Fibroblast of skin of scalp (primary cell): Measurements from ENCODE around the gene PTGER2. TPM values are rescaled to one million over a fixed set of nuclear protein-coding genes. Genes with fewer than 3 reads are reported as not detected.
A peak's percentile ranks its signal among the peaks of the same experiment; 100 is the strongest.

Experiments used
- DNase-seq: peaks from one replicate; pipeline ENCODE4 v3.0.0-alpha.2; 2013
- polyA plus RNA-seq, 2 experiments: library from polyadenylated mRNA; unstranded; fragments of 120-200 nt; gene quantifications; one replicate each; pipeline ENCODE4 v1.2.1, GENCODE V29; 2013; ENCODE audit not compliant: insufficient read length in 2 of 2

The PTGER2 gene, protein sequence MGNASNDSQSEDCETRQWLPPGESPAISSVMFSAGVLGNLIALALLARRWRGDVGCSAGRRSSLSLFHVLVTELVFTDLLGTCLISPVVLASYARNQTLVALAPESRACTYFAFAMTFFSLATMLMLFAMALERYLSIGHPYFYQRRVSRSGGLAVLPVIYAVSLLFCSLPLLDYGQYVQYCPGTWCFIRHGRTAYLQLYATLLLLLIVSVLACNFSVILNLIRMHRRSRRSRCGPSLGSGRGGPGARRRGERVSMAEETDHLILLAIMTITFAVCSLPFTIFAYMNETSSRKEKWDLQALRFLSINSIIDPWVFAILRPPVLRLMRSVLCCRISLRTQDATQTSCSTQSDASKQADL
- 0.98 TPM for polyA plus RNA-seq (2013, experiment 1 of 2; ENCODE audit: insufficient read length)
- polyA plus RNA-seq (2013, experiment 2 of 2; ENCODE audit: insufficient read length), result 0.79 TPM

DNA sequence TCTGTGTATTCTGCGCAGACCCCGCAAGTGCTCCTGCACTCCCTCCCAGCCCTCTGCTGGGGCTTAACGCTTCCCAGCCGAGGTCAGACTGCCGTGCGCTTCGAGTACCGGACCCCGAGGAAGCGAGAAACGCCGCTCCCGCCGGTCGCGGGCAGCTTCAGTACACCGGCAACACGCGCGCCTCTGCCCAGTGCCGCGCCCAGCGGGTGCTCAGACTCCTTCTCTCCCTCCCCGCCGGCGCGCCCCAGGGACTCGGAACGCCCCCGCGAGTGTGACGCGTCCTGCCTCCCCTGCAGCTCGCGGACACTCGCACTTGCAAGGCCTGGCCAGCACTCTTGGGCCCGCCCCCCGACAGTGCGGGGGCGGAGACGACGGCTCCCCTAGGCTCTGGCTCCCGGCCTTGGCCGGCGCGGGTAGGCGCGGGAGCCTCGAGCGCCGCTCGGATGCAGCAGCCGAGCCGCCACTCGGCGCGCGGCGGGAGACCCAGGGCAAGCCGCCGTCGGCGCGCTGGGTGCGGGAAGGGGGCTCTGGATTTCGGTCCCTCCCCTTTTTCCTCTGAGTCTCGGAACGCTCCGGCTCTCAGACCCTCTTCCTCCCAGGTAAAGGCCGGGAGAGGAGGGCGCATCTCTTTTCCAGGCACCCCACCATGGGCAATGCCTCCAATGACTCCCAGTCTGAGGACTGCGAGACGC is at the start of gene PTGER2:
TSS of gene PTGER2 (plus strand) at position 410 of the 692 bp plus-strand sequence. CDS start at position 647, 237 bp downstream.
- peak; percentile 77 for DNase-seq

- DNase-seq, result no peak
These were observed 48.9 kb upstream of the PTGER2 start for GRCh38 chr14:52265253-52265652.

- DNase-seq, result peak; percentile 86
These were observed 47.9 kb upstream of the PTGER2 start for GRCh38 chr14:52266179-52266578.

DNA sequence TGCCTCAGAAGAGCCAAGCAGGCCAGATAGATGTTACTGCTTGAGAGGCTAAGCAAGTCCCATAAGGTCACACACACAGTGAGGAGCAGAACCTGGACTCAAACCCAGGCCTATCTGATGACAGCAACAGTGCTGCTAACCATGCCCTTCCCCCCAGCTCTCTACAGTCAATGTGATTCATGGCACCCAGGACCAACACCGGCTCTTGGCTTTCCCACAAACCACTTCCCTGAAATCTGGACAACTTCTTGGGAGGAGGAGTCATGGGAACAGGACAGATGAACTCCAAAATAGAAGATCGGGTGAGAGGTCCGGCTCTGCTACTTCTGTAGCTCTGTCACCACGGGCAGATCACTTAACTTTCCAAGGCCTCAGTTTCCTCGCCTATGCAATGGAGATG is 47.3 kb upstream of the PTGER2 start:
- DNase-seq, result peak; percentile 56

GRCh38 chr14:52267501-52268278 is 46.4 kb upstream of the PTGER2 start, which contains the start of gene PTGDR:
PTGDR (plus strand) TSS chr14:52267698; CDS start chr14:52267815, 117 bp downstream.
- DNase-seq, result no peak

DNA sequence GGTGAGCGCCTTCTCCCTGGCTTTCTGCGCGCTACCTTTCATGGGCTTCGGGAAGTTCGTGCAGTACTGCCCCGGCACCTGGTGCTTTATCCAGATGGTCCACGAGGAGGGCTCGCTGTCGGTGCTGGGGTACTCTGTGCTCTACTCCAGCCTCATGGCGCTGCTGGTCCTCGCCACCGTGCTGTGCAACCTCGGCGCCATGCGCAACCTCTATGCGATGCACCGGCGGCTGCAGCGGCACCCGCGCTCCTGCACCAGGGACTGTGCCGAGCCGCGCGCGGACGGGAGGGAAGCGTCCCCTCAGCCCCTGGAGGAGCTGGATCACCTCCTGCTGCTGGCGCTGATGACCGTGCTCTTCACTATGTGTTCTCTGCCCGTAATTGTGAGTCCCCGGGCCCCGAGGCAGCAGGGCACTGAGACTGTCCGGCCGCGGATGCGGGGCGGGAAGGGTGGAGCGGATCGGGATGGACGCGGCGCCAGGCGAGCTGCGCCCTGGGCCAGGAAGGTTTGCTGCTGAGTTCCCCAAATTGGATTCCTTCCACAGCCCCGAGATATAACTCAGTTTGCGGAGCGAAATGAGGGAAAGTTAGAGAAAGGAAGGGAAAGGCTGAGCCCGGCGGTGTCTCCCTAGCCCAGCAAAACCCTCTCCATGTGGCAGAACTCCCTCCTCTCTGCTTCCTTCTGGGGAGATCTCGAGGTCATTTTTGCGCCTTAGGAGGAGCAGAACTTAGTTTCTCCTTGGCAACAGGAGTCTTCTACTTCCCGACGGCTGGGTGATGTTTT is 45.6 kb upstream of the PTGER2 start:
- DNase-seq, result no peak

DNA sequence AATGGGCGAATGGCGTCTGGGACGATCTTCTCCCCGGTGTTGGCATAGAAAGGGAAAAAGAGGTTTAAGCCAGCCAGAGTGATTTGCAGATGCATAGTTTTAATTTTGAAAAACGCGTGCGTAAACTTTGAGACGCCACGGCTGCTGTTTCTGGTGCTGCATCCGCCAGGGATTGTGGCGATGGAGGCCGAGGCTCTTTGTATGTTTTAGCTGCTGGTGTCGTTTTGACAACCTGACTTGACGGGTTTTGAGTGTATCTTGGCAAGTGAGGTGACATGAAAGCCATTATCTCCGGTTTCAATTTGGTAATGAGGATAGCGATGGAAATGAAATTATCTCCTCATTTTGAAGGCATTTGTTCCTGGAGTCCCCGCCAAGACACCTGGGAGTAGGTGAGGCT is 45.0 kb upstream of the PTGER2 start:
- no peak for DNase-seq

DNA sequence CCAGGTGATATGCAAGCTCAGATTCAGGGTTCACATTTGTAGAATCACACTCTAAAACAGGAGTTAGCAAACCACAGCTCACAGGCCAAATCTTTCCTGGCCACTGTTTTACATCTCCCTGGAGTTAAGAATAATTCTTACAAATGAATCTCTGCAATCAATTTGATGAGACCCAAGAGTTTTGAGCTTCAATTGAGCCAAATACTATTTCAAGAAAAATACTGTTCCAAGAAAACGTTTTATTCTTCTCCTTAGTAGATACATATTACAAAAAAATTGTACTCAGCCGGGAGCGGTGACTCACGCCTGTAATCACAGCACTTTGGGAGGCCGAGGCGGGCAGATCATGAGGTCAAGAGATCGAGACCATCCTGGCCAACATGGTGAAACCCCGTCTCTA is 44.1 kb upstream of the PTGER2 start:
- DNase-seq, result no peak

DNA sequence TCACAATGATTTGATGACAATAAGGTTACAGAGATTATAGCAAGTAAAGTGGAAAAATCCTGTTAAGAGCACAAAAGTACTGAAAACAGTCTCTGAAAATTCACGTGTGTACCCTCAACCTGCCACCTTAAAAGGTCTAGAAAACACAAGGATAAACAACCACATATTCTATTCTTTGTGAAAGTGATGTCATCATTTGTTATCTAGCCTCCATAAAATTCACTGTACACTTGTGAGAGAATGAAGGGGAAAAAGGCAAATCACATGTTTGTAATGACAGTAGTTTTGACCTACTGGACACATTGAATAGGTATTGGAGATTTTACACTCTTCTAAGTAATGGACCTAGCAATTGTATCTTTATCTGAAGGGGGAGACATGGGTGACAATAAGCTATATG is 42.6 kb upstream of the PTGER2 start:
- DNase-seq, result no peak

DNA sequence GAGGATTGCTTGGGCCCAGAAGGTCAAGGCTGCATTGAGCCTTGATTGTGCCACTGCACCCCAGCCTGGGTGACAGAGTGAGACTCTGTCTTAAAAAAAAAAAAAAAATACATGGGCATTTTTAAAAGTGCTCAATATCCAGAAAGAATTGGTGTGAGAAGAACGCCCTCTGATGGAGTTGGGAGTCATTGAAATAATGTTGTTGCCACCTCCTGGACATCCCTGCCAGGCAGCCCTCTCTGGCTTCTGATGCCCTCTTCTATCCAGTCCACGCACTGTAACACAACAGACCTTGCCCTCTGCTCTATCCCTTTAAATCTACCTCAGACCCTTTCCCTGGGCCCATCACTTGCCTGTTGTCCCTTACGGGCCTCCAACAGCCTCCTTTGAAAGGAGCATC is 41.7 kb upstream of the PTGER2 start:
- peak; percentile 31 for DNase-seq

- no peak for DNase-seq
These were observed 38.7 kb upstream of the PTGER2 start for GRCh38 chr14:52275372-52275771.

GRCh38 chr14:52277552-52277951 is 36.6 kb upstream of the PTGER2 start:
- DNase-seq, result no peak

GRCh38 chr14:52279408-52279807 is 34.7 kb upstream of the PTGER2 start:
- DNase-seq, result no peak

DNA sequence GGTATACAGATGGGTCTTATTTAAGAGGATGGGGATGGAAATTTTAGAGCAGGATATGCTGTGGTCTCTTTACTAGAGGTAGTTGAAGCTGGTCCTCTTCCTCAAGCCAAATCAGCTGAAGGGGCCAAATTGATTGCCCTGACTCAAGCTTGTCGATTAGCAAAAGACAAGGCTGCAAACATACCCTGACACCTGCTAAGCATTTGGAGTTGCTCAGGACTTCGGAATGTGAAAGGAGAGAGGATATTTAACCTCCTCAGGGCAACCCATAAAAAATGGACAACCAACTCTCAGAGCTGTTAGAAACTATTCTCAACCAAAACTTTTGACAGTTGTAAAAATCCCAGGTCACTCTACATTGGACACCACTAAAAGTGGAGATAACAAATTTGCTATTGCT is 31.0 kb upstream of the PTGER2 start:
- DNase-seq, result no peak

DNA sequence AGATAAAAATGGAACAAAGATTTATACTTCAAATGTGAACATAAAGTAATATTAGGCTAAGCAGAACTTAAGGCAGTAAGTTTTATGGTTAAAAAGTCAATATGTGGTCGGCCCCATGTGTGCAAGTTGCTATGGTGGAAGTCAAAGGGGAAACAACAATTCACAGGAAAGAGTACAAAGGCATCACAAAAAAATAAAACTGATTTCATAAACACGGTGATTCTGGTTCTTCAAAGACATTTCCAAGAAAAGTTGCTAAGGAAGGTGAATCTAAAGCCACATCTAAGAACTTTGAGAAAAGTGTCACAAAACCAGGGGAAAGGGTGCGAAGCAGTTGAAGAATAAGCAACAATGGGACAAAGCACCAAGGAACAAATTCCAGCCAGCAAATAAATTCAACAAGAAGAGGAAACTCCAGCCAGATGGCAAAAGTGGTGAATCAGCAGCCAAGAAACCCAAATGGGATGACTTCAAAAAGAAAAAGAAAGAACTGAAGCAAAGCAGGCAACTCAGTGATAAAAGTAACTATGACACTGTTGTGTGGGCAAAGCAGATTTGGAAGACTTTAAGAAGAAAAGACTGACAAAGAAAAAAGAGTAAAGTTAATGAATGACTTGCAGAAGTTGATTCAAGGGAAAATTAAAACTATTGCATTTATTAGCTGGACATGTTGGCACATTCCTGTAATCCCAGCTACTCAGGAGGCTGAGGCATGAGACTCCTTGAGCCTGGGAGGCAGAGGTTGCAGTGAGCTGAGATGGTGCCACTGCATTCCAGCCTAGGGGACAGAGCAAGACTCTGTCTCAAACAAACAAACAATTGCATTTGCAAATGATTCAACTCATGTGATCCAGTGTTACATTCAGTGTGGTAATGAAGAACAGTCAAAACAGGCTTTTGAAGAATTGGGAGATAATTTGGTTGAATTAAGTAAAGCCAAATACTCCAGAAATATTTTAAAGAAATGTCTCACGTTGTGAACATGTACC is 27.2 kb upstream of the PTGER2 start:
- no peak for DNase-seq

GRCh38 chr14:52296378-52296777 is 17.7 kb upstream of the PTGER2 start:
- DNase-seq, result no peak

- DNase-seq, result no peak
These were observed 15.3 kb upstream of the PTGER2 start for GRCh38 chr14:52298795-52299194.

DNA sequence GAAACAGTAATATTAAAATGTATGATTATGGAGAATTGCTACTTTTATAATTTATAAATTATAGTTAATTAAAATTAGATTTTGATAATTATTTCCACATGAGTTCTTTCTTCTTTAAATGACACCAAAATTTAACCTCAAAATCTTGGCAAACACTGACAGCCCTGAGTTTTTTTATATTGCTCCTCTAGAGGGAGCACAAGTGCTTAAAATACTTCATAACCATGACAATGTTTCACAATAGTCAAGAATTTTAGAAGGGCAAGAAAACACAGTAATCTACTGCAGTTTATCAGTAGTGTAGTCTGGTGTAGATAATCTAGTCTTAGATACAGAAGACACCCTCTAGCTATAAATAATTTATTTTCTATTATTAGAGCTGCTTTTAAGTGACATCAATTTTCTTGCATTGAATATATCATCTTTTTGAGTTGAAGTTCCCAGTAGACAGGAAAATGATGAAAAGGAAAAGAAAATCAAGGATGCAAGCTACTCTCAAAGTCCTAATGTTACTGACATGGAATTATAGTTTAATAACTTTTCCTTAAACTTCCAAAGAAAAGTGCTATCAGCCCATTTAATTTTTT is 14.3 kb upstream of the PTGER2 start:
- peak; percentile 65 for DNase-seq

DNA sequence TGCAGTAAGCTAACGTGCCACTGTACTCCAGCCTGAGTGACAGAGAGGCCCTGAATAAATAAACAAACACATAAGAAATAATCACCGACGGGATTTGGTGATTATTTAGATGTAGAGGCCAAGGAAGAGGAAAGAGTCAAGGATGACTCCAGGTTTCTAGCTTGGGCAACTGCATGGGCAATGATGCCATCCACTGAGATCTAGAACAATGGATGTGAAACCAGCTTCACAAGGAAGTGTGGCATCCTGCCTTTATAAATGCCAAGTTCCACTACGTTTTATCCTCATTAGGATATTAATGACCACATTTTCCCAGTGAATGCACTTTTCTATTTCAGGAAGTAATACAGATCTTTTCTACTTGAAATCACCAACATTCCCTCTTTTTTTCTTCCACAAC is 10.9 kb upstream of the PTGER2 start:
- no peak for DNase-seq

DNA sequence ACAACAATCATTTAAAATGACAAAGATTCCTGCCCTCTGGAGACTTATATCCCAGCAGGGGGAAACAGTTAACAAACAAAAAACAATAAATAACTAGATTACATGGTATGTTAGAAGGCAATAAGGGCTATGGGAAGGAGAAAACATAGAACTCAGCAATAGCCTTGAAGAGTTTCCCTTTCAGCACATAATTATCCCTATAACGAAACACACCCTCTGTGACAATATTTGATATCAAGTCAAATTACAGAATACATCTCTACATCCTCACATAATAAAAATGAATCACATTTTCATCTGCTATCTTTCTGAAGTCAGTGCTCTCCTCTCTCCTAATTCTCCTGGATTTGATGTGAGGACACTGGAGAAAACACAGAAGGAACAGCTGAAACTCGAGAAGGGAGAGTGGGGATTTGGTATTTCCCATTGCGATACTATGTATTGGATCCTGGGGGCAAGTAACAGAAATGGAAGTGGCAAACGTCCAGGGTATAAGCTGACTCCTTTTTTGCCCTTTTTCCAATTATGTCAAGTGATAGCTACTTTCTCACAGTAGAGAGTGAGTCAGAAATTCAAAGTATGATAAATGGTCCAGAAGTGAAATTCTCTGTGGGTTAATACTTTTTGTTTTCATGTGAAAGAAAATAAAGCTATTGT is 9.7 kb upstream of the PTGER2 start:
- DNase-seq, result peak; percentile 31
